Amygdala (tissue), 56 donors: Measurements from ENCODE around the gene MARS1.

Experiments
- DNase-seq, 56 donors: peaks; one replicate each; lab custom pipeline; 2025; lab: John Stamatoyannopoulos, UW

Gene MARS1

GRCh38 chr12:57564178-57564740, 76.4 kb downstream of the MARS1 start:
- no peak for DNase-seq
